Thyroid gland (tissue), 4 donors: ENCODE data around the gene SLC35F6.

Source experiments
- CTCF ChIP-seq, 6 experiments: fragments of 200-600 bp in 3 of 6; fragments of 450-650 bp in 3 of 6; sonication (generic) in 3 of 6; IDR thresholded peaks; one replicate each; pipeline ENCODE4 v1.5.1; 2016 to 2019; ENCODE audit warnings: antibody characterized with exemption in 6 of 6, mild to moderate bottlenecking in 2 of 6, inconsistent platforms in 1 of 6, moderate library complexity in 1 of 6
- POLR2A ChIP-seq, 2 donors: fragments of 450-650 bp; IDR thresholded peaks; one replicate each; pipeline ENCODE4 v1.6.1; 2017; ENCODE audit warnings: antibody characterized with exemption in 2 of 2, mild to moderate bottlenecking in 2 of 2, moderate library complexity in 1 of 2

- TF ChIP-seq CTCF (IDR thresholded peaks at IDR 0.05) (no peak), POLR2A (IDR thresholded peaks at IDR 0.05) (no peak)
Observed at GRCh38 chr2:26727641-26728561, 36.2 kb upstream of the SLC35F6 start.
